ENCODE measurements around the gene VPS13D.
A peak's percentile ranks its signal among the peaks of the same experiment; 100 is the strongest.

DNA sequence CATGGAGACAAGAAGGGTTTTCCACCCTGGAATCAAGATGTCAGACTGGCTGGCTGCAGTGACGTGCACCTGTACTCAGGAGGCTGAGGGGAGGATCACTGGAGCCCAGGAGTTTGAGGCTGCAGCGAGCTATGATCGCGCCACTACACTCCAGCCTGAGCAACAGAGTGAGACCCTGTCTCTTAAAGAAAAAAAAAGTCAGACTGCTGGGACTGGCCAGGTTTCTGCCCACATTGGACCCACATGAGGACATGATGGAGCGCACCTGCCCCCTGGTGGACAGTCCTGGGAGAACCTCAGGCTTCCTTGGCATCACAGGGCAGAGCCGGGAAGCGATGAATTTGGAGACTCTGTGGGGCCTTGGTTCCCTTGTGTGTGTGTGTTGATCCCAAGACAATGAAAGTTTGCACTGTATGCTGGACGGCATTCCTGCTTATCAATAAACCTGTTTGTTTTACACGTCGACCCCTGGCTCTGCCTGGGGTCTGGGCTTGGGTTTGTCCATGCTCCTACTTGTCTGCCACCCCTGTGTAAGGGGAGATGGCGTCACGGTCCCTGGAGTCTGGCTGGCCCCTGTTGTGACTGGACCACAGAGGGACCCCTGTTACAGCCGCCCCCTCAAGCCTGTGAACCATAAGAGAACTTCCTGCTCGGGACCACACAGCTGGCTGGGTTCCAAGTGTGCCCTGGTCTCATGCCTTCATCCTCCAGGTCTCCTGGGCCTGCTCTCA lies 20.9 kb upstream of the VPS13D start:
- TF ChIP-seq, protein P1, sequence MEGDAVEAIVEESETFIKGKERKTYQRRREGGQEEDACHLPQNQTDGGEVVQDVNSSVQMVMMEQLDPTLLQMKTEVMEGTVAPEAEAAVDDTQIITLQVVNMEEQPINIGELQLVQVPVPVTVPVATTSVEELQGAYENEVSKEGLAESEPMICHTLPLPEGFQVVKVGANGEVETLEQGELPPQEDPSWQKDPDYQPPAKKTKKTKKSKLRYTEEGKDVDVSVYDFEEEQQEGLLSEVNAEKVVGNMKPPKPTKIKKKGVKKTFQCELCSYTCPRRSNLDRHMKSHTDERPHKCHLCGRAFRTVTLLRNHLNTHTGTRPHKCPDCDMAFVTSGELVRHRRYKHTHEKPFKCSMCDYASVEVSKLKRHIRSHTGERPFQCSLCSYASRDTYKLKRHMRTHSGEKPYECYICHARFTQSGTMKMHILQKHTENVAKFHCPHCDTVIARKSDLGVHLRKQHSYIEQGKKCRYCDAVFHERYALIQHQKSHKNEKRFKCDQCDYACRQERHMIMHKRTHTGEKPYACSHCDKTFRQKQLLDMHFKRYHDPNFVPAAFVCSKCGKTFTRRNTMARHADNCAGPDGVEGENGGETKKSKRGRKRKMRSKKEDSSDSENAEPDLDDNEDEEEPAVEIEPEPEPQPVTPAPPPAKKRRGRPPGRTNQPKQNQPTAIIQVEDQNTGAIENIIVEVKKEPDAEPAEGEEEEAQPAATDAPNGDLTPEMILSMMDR (conservative IDR thresholded peaks at IDR 0.05; ENCODE audit: low read depth, low read length), result peak; percentile 92
- TF ChIP-seq POLR2A (IDR thresholded peaks at IDR 0.05; ENCODE audit: low read depth, low read length) (peak; percentile 54; the same call in 1 of the 2 replicates), SMC3 (IDR thresholded peaks at IDR 0.05; ENCODE audit: low read depth, low read length) (peak; percentile 100)
- TF ChIP-seq, protein P2, sequence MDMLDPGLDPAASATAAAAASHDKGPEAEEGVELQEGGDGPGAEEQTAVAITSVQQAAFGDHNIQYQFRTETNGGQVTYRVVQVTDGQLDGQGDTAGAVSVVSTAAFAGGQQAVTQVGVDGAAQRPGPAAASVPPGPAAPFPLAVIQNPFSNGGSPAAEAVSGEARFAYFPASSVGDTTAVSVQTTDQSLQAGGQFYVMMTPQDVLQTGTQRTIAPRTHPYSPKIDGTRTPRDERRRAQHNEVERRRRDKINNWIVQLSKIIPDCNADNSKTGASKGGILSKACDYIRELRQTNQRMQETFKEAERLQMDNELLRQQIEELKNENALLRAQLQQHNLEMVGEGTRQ (IDR thresholded peaks at IDR 0.05; ENCODE audit: low read depth, low read length), result no peak
